SU-DHL-6 (cell line): ENCODE data around the gene KRT35.

Experiments
- EZH2phosphoT487 ChIP-seq: fragments of 200-600 bp; sonication (generic), shearing (Covaris generic); conservative IDR thresholded peaks from 2 replicates; pipeline ENCODE4 v1.6.1; 2018; ENCODE audit warnings: mild to moderate bottlenecking, antibody characterized with exemption, low read length, moderate library complexity, mixed read lengths
- TF ChIP-seq, protein P1 (sequence below): fragments of 200-600 bp; sonication (generic); IDR thresholded peaks from one replicate; pipeline ENCODE4 v1.5.1; 2017; ENCODE audit warnings: antibody characterized with exemption, mild to moderate bottlenecking, low read length, moderate library complexity; ENCODE audit not compliant: insufficient read depth, poor library complexity, severe bottlenecking

GRCh38 chr17:41518789-41519449 is 38.0 kb upstream of the KRT35 start, which contains the start of gene KRT15:
- TF ChIP-seq, protein P1, sequence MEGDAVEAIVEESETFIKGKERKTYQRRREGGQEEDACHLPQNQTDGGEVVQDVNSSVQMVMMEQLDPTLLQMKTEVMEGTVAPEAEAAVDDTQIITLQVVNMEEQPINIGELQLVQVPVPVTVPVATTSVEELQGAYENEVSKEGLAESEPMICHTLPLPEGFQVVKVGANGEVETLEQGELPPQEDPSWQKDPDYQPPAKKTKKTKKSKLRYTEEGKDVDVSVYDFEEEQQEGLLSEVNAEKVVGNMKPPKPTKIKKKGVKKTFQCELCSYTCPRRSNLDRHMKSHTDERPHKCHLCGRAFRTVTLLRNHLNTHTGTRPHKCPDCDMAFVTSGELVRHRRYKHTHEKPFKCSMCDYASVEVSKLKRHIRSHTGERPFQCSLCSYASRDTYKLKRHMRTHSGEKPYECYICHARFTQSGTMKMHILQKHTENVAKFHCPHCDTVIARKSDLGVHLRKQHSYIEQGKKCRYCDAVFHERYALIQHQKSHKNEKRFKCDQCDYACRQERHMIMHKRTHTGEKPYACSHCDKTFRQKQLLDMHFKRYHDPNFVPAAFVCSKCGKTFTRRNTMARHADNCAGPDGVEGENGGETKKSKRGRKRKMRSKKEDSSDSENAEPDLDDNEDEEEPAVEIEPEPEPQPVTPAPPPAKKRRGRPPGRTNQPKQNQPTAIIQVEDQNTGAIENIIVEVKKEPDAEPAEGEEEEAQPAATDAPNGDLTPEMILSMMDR, result no peak
- no peak for TF ChIP-seq EZH2phosphoT487
